HG03135 (cell line): ENCODE results near the gene NBL1.

Experiments
- ATAC-seq: cut with Tn5 transposase; IDR thresholded peaks from one replicate; pipeline ENCODE4 v1.9.1; 2021; ENCODE audit warnings: mild to moderate bottlenecking, moderate library complexity; ENCODE audit not compliant: unreplicated experiment

The NBL1 gene

GRCh38 chr1:19695772-19696171 is 51.7 kb downstream of the NBL1 start:
- no peak for ATAC-seq

- ATAC-seq = no peak
Measured at GRCh38 chr1:19696820-19697219, 52.7 kb downstream of the NBL1 start.

- no peak for ATAC-seq
Measured at GRCh38 chr1:19698181-19698580, 54.1 kb downstream of the NBL1 start.

- no peak for ATAC-seq
Measured at GRCh38 chr1:19700079-19700777, 56.1 kb downstream of the NBL1 start.

GRCh38 chr1:19703280-19703679 is 59.2 kb downstream of the NBL1 start:
- ATAC-seq = no peak

GRCh38 chr1:19704247-19705113 is 60.4 kb downstream of the NBL1 start:
- no peak for ATAC-seq

- ATAC-seq = no peak
Measured at GRCh38 chr1:19705464-19705863, 61.4 kb downstream of the NBL1 start.

- ATAC-seq = no peak
Measured at GRCh38 chr1:19706136-19706535, 62.0 kb downstream of the NBL1 start.
